ENCODE results near the gene DNMT1.
"Not testable (repeated sequence)": the region's sequence is repeated elsewhere in the genome, so short reads cannot be mapped to it uniquely, and the experiment has no call there.

DNMT1 gene

DNA sequence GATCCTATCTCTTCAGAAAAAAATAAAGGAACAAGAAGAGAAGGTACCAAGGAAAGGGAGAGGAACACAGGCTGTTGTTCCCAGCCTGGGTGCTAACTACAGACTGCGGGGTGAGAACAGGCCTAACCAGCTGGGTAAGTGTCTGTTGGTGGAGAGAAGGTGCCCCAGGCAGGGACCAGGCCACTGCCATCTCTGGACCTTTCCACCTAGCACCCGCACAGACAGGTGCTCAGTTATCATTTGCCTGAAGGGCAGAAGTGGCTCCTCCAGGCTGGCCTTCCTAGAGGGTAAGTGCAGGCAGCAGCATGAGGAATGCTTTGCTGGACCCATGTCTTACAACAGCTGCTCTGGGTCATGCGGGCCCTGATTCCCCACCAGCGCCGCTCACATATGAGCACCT, 10.1 kb downstream of the DNMT1 start:
- DNase-seq (ENCODE audit: extremely low read depth in 1 of 2, low read depth in 1 of 2): no peak

DNA sequence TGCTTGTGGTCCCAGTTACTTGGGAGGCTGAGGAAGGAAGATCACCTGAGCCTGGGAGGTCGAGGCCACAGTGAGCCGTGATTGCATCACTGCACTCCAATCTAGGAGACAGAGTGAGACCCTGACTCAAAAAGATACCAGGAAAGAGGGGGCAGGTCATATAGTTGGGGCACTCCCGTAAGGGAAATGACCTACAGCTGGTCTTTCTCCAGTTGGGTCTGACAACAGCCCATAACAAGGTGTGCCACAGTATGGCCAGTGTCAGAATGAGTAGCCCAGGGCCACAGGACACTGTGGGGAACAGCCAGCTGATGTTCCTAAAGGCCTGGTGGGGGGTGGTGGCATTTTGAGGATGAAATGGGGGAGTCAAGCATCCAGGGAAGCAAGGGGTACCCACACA, 10.8 kb downstream of the DNMT1 start:
- no peak for DNase-seq (ENCODE audit: extremely low read depth in 1 of 2, low read depth in 1 of 2)

DNA sequence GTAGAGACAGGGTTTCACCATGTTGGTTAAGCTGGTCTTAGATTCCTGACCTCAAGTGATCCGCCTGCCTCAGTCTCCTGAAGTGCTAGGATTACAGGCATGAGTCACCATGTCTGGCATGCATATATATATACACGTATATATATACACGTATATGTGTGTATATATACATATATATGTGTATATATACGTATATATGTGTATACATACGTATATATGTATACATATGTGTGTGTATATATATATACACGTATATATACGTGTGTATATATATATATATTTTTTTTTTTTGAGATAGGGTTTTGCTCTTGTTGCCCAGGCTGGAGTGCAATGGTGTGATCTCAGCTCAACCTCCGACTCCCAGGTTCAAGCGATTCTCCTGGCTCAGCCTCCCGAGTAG, 11.9 kb downstream of the DNMT1 start:
- no peak for DNase-seq (ENCODE audit: extremely low read depth in 1 of 2, low read depth in 1 of 2)

DNA sequence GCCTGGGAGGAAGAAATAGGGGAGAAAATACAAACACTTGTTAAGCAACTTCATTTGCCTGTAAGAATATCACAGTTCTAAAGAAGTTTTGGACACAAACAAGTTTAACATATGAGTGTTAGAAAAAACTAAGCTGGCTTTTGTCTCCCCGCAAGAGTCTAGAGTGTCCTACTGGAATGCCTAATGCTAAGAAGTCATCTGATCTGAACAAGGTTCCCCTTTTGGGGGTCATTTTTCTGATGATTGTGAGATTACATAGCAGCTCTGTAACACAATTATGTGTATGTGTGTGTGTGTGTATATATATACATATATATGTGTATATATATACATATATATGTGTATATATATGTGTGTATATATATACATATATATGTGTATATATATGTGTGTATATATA, 12.7 kb downstream of the DNMT1 start:
- no peak for DNase-seq (ENCODE audit: extremely low read depth in 1 of 2, low read depth in 1 of 2)

DNA sequence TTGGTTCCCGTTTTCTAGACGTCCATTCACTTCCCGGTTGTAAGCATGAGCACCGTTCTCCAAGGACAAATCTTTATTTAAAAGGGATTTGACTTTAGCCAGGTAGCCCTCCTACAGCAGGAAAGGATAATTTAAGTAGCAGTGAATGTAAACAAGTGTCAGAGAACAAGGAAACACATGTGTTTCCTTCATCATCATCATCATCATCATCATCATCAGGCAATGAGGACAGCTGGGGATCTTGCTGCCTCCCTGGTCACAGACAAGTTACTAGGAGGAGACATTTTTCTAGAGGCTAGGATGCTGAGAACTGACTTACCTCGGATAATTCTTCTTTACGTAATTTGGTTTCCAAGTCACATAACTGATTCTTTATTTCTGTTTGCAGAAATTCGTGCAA, 14.3 kb downstream of the DNMT1 start:
- no peak for DNase-seq (ENCODE audit: extremely low read depth in 1 of 2, low read depth in 1 of 2)

DNA sequence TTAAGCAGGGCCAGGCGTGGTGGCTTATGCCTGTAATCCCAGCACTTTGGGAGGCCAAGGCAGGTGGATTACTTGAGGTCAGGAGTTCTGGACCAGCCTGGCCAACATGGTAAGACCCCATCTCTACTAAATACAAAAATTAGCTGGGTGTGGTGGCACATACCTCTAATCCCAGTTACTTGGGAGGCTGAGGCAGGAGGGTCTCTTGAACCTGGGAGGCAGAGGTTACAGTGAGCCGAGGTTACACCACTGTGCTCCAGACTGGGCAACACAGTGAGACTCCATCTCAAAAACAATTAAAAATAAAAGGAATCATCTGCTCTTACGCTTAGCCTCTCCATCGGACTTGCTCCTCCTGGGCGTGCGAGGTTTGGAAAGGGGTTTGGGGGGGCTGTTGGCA, 14.7 kb downstream of the DNMT1 start:
- DNase-seq (ENCODE audit: extremely low read depth in 1 of 2, low read depth in 1 of 2): not testable (repeated sequence)

DNA sequence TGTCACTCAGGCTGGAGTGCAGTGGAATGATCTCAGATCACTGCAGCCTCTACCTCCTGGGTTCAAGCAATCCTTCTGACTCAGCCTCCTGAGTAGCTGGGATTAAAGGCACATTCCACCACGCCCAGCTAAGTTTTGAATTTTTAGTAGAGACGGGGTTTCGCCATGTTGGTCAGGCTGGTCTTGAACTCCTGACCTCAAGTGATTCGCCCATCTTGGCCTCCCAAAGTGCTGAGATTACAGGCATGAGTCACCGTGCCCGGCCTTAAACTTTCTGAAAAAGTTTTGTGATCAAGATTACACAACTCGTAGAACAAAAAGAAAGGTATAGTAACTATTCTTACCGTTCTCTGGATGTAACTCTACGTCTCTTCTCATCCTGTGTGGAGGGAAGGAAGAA, 21.2 kb downstream of the DNMT1 start:
- DNase-seq (ENCODE audit: extremely low read depth in 1 of 2, low read depth in 1 of 2): no peak

DNA sequence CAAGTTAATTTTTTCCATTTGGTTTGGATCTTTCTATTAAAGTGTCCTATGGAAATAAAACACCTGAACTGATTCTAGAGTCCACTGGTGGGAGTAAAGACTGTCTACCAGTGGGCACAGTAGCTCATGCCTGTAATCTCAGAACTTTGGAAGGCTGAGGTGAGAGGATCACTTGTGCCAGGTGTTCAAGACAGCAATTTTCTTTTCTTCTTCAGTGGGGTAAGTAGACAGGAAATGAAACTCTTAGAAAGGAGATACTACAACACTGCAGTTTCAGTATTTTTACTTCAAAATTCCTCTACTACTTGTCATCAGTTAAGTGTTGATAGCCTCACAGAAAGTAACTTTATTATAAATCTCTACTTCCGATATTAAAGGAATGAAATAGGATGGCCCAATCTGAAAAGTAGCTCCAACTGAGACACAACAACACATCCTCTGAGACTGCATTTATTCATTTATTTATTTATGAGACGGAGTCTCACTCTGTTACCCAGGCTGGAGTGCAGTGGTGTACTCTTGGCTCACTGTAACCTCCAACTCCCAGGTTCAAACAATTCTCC, 26.3 kb downstream of the DNMT1 start:
- DNase-seq (ENCODE audit: extremely low read depth in 1 of 2, low read depth in 1 of 2): no peak

DNA sequence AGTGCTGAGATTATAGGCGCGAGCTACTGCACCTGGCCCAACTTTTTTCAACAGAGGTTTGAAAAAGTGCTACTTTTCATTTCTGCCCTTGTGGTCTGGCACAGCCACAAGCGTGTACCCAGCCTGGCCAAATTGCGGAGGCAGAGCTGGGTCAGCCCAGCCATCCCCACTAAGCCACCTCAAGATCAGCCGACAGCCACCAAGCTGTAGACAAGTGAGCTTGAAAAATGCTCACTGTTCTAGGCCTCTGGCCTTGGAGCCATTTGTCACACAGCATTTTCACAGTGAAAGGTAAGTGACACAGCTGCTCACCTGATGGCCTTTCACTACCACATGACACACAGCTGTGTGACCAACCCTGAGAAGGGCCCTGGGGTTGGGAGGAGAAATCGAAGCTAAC, 27.3 kb downstream of the DNMT1 start:
- DNase-seq (ENCODE audit: extremely low read depth in 1 of 2, low read depth in 1 of 2): no peak

DNA sequence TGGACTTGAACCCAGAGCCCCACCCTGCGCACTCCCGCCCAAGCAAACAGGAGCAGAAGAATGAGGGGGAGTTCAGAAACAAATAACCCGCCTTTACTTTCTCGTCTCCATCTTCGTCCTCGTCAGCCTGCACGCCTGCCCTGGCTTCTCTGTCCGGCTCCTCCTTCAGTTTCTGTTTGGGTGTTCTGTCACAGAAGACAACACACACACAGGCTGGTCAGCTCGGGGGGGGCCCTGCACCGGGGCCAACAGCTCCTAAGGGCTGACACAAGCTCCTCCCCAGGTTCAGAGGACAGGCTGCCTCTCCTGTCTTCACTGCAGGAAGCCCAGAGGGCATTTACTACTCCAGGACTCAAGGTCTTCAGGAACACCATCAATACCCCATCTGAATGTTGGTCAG, 28.3 kb downstream of the DNMT1 start:
- not testable (repeated sequence) for DNase-seq (ENCODE audit: extremely low read depth in 1 of 2, low read depth in 1 of 2)

DNA sequence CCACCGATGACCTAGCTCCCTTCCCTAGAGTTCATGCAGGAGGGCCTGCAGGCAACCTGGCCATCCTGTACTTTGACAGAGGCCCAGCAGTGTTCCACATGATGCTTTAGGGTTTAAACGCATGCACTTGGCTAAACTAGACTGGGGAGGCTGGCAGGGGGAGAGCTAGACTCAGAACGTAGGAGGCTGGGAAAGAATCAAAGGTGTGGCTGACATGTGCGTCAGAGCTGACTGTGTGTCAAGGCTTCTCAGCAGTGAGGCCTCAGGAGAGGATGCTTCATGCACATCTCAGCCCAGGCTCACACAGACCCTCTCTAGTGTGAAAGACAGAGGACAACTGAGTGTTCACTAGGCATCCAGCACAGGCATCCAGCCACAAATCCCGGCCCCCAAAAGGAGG, 28.7 kb downstream of the DNMT1 start:
- no peak for DNase-seq (ENCODE audit: extremely low read depth in 1 of 2, low read depth in 1 of 2)

DNA sequence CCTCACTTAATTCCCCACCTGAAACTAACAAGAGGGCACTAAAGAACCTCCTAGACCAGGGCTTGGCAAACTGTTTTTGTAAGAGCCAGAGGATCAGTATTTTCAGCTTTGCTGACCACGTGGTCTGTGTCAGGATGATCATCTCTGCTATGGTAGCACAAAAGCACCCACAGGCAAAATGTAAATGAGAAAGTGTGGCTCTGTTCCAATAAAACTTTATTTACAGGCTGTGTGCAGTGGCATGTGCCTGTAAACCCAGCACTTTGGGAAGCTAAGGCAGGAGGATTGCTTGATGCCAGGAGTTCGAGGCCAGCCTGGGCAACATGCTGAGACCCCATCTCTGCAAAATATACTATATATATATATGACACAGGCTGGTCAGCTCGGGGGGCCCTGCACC, 31.2 kb downstream of the DNMT1 start:
- DNase-seq (ENCODE audit: extremely low read depth in 1 of 2, low read depth in 1 of 2): no peak

DNA sequence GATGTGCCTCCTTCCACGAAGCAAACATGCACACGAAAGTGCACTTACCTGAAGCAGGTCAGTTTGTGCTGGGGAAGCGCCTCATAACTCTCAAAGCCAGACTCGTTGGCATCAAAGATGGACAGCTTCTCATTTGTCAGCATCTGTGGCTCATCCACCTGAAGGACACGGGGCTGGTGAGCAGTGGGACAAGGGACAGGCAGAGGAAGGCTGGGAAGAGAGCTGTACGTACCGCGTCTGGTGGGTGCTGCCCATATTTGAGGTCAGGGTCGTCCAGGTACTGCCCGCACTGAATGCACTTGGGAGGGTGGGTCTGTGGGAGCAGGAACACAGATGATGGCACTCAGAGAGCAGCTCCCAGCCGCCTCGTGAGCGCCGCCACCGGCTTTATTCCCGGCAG, 35.1 kb downstream of the DNMT1 start:
- no peak for DNase-seq (ENCODE audit: extremely low read depth in 1 of 2, low read depth in 1 of 2)

DNA sequence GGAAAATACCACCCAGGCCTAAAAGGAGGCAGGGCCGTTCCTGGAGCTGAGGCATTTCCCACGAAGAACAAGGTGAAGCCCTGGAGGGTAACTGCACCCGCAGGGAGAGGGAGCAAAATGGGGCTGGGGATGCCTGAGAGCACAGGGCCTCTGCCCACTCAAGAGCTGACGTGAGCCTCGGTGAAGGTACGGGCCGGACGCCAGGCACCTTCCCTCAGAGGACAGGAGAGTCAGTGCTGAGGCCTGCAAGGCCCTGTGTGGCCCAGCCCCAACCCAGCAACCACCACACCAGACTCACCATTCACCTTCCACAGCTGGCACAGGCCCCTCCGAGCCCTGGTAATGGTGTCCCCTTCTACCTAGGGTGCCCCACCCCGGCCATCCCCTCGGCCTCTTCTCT, 36.3 kb downstream of the DNMT1 start:
- no peak for DNase-seq (ENCODE audit: extremely low read depth in 1 of 2, low read depth in 1 of 2)

DNA sequence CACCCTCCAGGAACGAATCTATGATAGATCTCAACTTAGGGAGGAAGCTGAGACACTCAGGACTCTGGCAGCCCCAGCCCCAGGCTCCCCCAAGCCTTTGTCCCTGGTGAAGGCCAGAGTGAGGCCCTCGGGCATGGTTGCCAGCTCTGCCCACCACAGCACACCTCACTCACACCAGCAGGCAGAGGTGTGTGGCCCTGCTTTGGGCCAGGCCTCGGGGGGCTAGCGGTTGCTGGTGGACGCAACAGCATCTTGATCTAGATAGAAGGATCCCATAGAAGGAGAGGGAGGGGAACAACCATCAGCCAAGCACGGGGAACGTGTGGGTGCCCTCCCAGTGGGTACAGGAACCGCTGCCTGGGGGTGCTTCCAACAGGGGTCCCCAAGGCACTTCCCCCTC, 36.7 kb downstream of the DNMT1 start:
- DNase-seq (ENCODE audit: extremely low read depth in 1 of 2, low read depth in 1 of 2): no peak

DNA sequence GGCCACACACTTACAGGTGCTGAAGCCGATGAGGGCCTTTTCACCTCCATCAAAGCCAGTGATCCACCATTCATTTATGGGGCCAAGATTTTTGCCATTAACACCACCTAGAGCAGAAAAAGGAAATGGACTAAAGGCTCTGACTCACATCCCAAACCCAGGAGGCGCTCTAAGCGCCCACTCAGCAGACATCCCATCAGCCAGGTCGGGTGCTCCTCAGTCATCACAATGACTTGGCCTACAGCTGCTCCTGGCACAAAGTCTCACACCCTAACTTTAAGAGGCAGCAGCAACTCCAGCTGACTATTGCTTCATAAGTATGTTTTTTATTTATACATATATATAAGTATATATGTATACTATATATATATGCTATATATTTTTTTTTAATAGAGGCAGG, 38.9 kb downstream of the DNMT1 start:
- no peak for DNase-seq (ENCODE audit: extremely low read depth in 1 of 2, low read depth in 1 of 2)

DNA sequence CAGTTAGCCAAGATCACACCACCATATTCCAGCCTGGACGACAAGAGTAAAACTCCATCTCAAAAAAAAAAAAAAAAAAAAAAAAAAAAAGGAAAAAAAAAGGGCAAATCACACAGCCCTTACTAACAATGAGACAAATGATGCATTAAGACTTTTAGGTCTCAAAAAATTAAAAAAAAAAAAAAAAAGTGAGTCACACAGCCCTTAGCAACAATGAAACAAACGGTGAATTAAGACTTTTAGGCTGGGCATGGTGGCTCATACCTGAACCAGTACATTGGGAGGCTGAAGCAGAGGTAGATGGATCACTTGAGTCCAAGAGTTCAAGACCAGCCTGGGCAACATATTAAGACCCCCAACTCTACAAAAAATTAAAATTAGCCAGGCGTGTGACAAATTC, 42.7 kb downstream of the DNMT1 start:
- DNase-seq (ENCODE audit: extremely low read depth in 1 of 2, low read depth in 1 of 2): no peak

DNA sequence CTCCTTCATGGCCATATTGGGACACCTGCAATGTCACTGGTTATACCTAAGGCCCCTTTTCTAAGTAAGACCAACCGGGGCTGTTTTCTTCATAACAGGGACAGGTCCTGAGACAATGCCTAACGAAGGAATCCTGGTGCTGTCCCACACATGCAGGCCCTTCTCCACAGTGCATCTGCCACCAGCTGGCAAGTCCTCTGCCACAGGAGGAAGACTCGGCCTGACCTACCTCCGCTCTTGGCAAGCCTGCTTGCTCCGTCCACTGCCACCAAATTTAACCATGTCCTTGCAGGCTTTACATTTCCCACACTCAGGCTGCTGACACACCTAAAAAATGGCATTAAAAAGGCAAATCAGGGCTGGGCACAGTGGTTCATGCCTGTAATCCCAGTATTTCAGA, 43.2 kb downstream of the DNMT1 start:
- no peak for DNase-seq (ENCODE audit: extremely low read depth in 1 of 2, low read depth in 1 of 2)

DNA sequence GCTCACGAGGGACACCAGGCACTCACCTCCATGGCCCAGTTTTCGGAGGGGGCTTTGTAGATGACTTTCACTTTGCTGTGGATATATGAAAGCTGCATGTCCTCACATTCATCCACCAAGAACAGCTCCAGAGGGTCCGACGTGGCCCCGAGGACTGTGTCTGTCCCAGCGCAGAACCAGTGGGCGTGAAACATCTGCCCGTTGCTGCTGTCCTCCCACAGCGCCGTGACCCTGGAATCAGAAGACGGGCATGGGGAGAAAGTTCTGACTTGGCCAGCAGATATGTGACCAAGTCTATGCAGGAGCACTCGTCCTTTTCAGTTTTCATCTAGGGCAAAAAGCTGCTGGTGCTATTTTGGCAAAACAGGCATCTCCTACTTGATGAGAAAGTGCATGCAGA, 45.3 kb downstream of the DNMT1 start:
- DNase-seq (ENCODE audit: extremely low read depth in 1 of 2, low read depth in 1 of 2): no peak

DNA sequence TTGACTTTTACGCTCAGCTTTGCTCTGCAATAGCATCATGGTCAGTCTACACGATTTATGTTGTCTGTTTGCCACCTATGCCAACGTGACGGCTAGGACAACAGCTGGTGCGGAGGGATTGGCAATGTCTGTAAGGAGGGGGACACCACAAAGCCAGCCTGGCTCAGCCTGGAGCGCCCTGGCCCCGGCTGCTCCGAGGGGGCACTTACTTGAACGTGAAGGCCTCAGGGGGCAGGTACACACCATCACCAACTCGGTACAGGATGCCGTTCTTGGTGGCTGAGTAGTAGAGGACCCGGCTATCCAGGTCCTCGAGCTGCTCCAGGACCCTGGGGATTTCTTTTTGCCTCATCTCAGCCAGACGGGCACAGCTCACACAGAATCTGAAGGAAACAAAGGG, 48.6 kb downstream of the DNMT1 start:
- no peak for DNase-seq (ENCODE audit: extremely low read depth in 1 of 2, low read depth in 1 of 2)

DNA sequence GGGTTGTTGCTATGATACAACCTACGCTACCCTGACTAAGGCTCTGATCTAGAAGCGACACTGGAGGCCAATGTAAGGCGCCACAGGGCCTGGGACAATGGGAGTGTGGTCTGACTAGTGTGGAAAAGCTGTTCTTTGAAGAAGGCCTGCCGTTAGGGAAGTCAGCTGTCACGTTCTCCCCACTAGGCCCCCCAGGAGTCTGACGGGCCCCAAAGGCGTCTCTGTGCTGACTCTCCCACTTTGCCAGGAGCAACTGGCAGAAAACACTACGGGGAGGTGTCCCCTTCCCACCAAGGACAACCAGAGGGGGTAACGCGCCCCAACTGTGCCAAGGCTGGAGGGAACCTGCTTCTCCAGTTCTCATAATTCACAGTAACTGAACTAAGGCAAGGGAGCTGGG, 49.7 kb downstream of the DNMT1 start:
- no peak for DNase-seq (ENCODE audit: extremely low read depth in 1 of 2, low read depth in 1 of 2)

DNA sequence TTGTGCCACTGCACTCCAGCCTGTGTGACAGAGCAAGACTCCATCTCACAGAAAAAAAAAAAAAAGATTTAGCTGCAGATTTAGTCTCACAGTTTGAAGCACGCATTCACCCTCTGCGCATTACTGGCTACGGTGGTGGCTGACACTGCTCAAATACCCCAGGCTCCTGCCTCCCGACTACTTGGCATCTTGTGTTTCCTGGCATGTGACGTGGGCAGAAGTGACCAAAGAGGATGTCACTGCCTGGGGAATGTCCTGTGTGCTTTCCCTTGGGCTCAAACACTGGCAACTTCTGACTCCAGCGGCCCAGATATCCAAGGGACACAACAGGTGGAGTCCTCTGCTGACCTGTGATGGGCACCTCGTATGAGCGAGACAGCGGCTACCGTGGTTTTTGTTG, 50.4 kb downstream of the DNMT1 start:
- no peak for DNase-seq (ENCODE audit: extremely low read depth in 1 of 2, low read depth in 1 of 2)

DNA sequence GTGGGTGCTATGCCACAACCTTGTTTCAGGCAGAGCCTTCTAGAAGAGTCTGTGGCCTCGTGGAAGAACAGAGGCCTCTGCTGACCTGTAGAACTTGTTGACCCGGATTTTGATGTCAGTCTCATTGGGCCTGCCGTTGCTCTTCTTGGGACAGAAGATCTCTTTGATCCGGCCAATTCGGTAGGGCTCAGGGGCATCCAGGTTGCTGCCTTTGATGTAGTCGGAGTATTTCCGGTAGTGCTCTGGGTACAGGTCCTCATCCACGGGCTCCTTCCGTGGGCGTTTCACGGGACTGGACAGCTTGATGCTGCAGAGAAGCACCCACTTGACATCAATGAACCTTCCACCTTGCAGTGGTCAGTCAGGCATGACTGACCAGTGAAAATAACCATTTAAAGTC, 51.1 kb downstream of the DNMT1 start:
- DNase-seq (ENCODE audit: extremely low read depth in 1 of 2, low read depth in 1 of 2): no peak
